HepG2 (cell line): ENCODE results near the gene ZFYVE28. TPM values are rescaled to one million over a fixed set of nuclear protein-coding genes. Genes with fewer than 3 reads are reported as not detected.

Source experiments
- ATAC-seq: fragments of 200-7000 bp; cut with Tn5 transposase; 3 replicates; pipeline ENCODE4 v1.9.1; 2020; ENCODE audit warnings: mild to moderate bottlenecking, moderate library complexity
- BruUV-seq: library from RNA; stranded (reverse); fragments of 400-500 nt; replicated peaks from 2 replicates; lab custom pipeline; 2021; lab: Mats Ljungman, UMichigan
- CTCF ChIA-PET: fragments of 300-600 bp; formaldehyde crosslinking; extraction: SDS; loops from one replicate; lab custom pipeline; 2021; ENCODE audit warnings: low total read pairs, inconsistent platforms, low intra/inter-chr PET ratio; lab: Yijun Ruan, JAX
- POLR2A ChIA-PET: fragments of 350-600 bp; sonication (Branson Sonifier 250); formaldehyde crosslinking; loops from one replicate; lab custom pipeline; 2020; ENCODE audit warnings: antibody characterized with exemption, inconsistent platforms; lab: Yijun Ruan, JAX
- DNase-seq: peaks from one replicate; pipeline ENCODE4 v3.0.0-alpha.2; 2015; ENCODE audit warnings: low spot score
- FAIRE-seq: peaks from 3 replicates; lab custom pipeline; 2011; peaks lifted over from hg19 to GRCh38; lab: Jason Lieb, UNC
- H2AFZ ChIP-seq: one replicate; pipeline ENCODE4 v1.6.1; 2011; ENCODE audit warnings: low read length, inconsistent platforms
- H3K27ac ChIP-seq: fragments of 300-600 bp; 3 replicates; pipeline ENCODE4 v1.8.0; 2011; ENCODE audit warnings: mixed run types, mild to moderate bottlenecking, mixed read lengths, low read length, inconsistent platforms; ENCODE audit not compliant: insufficient read depth; ENCODE audit errors: extremely low read length
- H3K27me3 ChIP-seq, 2 experiments: fragments of 200-600 bp in 1 of 2; 2 replicates in 1 of 2; 3 replicates in 1 of 2; pipeline versions ENCODE4 v1.6.0 to v1.8.0; 2011; ENCODE audit warnings: low read length in 2 of 2, mild to moderate bottlenecking in 2 of 2, moderate library complexity in 2 of 2, inconsistent platforms in 1 of 2; ENCODE audit not compliant: insufficient read depth in 2 of 2, control insufficient read depth in 1 of 2
- H3K36me3 ChIP-seq, 2 experiments: fragments of 200-600 bp in 1 of 2; replicated peaks in 1 of 2; 2 replicates in 1 of 2; 3 replicates in 1 of 2; pipeline versions ENCODE4 v1.5.1 to v1.8.0; 2011; ENCODE audit warnings: low read length in 2 of 2, inconsistent platforms in 1 of 2; ENCODE audit not compliant: insufficient read depth in 2 of 2, control insufficient read depth in 1 of 2
- H3K4me1 ChIP-seq: 2 replicates; pipeline ENCODE4 v1.5.1; 2012; ENCODE audit warnings: low read length, inconsistent platforms; ENCODE audit not compliant: insufficient read depth
- H3K4me2 ChIP-seq: 2 replicates; pipeline ENCODE4 v1.6.0; 2011; ENCODE audit warnings: low read depth, low read length, inconsistent platforms
- H3K4me3 ChIP-seq, 3 experiments: fragments of 200-600 bp in 1 of 3; sonication (generic), shearing (Covaris generic) in 1 of 3; replicated peaks in 1 of 3; 2 replicates each; pipeline ENCODE4 v1.5.1; 2011 to 2016; ENCODE audit warnings: low read length in 3 of 3, inconsistent platforms in 2 of 3, low read depth in 2 of 3, mild to moderate bottlenecking in 2 of 3, control low read depth in 1 of 3, mixed read lengths in 1 of 3; ENCODE audit not compliant: insufficient read depth in 1 of 3
- H3K79me2 ChIP-seq: one replicate; pipeline ENCODE4 v1.6.1; 2011; ENCODE audit warnings: low read length, inconsistent platforms; ENCODE audit not compliant: insufficient read depth
- H3K9ac ChIP-seq: 2 replicates; pipeline ENCODE4 v1.6.0; 2011; ENCODE audit warnings: mild to moderate bottlenecking, low read depth, low read length, inconsistent platforms; ENCODE audit not compliant: insufficient read depth
- H3K9me3 ChIP-seq: 2 replicates; pipeline ENCODE4 v1.5.1; 2012; ENCODE audit warnings: mild to moderate bottlenecking, low read length
- H4K20me1 ChIP-seq: 2 replicates; pipeline ENCODE4 v1.6.0; 2011; ENCODE audit warnings: inconsistent platforms, mild to moderate bottlenecking, low read length, moderate library complexity; ENCODE audit not compliant: insufficient read depth
- CREM ChIP-seq, 2 experiments: sonication (generic) in 1 of 2; formaldehyde crosslinking in 1 of 2; IDR thresholded peaks; 2 replicates each; pipeline versions ENCODE4 v1.4.0 to v1.6.1; 2016 to 2020; ENCODE audit warnings: antibody characterized with exemption in 1 of 2, mild to moderate bottlenecking in 1 of 2, missing genetic modification reagents in 1 of 2
- EED ChIP-seq: sonication (generic); formaldehyde crosslinking; IDR thresholded peaks from 2 replicates; pipeline ENCODE4 v1.5.0; 2020; ENCODE audit warnings: mild to moderate bottlenecking, missing genetic modification reagents
- MTA3 ChIP-seq: sonication (generic); formaldehyde crosslinking; IDR thresholded peaks from 2 replicates; pipeline ENCODE4 v1.4.0; 2020; ENCODE audit warnings: missing genetic modification reagents
- PCBP1 ChIP-seq: fragments of 200-400 bp; formaldehyde crosslinking; IDR thresholded peaks from 2 replicates; pipeline ENCODE4 v1.6.1; 2017; ENCODE audit warnings: mild to moderate bottlenecking, low read depth, low read length, borderline replicate concordance
- RARA ChIP-seq: IDR thresholded peaks from 2 replicates; pipeline ENCODE4 v1.6.1; 2016; ENCODE audit warnings: missing genetic modification reagents, missing compliant biosample characterization
- YEATS4 ChIP-seq: sonication (generic); formaldehyde crosslinking; IDR thresholded peaks from 2 replicates; pipeline ENCODE4 v1.4.0; 2020; ENCODE audit warnings: missing genetic modification reagents, borderline replicate concordance
- WGBS: methylation state at CpG from one replicate; pipeline ENCODE4 v1.1.6; 2017; ENCODE audit warnings: low lambda C conversion rate; 5-methylcytosine and 5-hydroxymethylcytosine counted together
- in situ Hi-C: cut with HindIII; loops from 2 replicates; pipeline ENCODE4 v1.10.0; 2017; ENCODE audit warnings: low pct_unique_long_range_greater_than_20kb; ENCODE audit not compliant: extremely low pct_ligation_motif_present
- intact Hi-C: fragments of 100-400 bp; cut with micrococcal nuclease; formaldehyde crosslinking; loops from one replicate; pipeline ENCODE4 v1.10.0; 2022; ENCODE audit not compliant: unreplicated experiment
- polyA plus RNA-seq, 8 experiments: library from polyadenylated mRNA; depleted of rRNA in 3 of 8; stranded (reverse) in 7 of 8; unstranded in 1 of 8; fragments of >200 nt; fragmentation: Illumina TruSeq in 4 of 8; extraction: Trizol in 4 of 8; gene quantifications; 2 replicates each; pipeline versions ENCODE4 v1.2.1 to v1.2.3, GENCODE V29; 2011 to 2016; ENCODE audit warnings: low read depth in 4 of 8, missing spikeins in 1 of 8, mixed read lengths in 1 of 8; ENCODE audit not compliant: insufficient read depth in 1 of 8
- total RNA-seq, 5 experiments: library from RNA; depleted of rRNA; stranded (reverse); fragments of >200 nt; fragmentation: Illumina TruSeq; extraction: Trizol; gene quantifications; 2 replicates each; pipeline ENCODE4 v1.2.3, GENCODE V29; 2016; ENCODE audit warnings: low read depth in 1 of 5
- TF ChIP-seq, protein P1 (sequence below): conservative IDR thresholded peaks from 2 replicates; pipeline ENCODE4 v1.6.1; 2018; ENCODE audit warnings: missing genetic modification reagents
- TF ChIP-seq, protein P2 (sequence below): sonication (generic); formaldehyde crosslinking; IDR thresholded peaks from 2 replicates; pipeline ENCODE4 v1.4.0; 2020; ENCODE audit warnings: mild to moderate bottlenecking, missing genetic modification reagents
- TF ChIP-seq, protein P3 (sequence below), 2 experiments: fragments of 450-650 bp in 1 of 2; sonication (generic) in 1 of 2; formaldehyde crosslinking; IDR thresholded peaks; 2 replicates each; pipeline versions ENCODE4 v1.5.0 to v1.8.0; 2020 to 2022; ENCODE audit warnings: mild to moderate bottlenecking in 1 of 2, missing genetic modification reagents in 1 of 2

The ZFYVE28 gene
- total and polyA plus RNA-seq, 2 of the 13 experiments (the other 11 are each of a cell fraction or from before 2014, with no cell fraction given), result 0.12 to 0.22 TPM

DNA sequence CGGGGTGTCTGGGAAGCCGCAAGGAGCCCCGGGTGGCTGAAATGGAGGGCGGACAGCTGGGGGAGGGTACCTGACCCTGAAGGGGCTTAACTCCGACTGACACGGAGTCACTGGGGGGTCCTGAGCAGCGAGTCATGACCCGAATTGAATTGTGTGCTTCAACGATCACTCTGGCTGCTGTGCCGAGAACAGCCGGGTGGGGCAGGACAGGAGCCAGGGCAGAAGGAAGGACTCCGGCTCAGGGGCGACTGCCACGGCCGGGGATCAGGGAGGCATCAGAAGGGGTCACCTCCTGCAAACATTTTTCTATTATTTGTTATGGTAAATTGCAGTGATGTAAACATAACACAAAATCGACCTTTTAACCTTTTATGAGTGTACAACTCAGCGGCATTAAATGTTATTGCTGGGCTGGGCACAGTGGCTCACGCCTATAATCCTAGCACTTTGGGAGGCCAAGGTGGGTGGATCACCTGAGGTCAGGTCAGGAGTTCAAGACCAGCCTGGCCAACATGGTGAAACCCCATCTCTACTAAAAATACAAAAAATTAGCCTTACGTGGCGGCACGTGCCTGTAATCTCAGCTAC lies 21.6 kb downstream of the ZFYVE28 start:
- in situ Hi-C loops (no loop called here), intact Hi-C loops (no loop called here)
- no peak overlapping the region for H2AFZ ChIP-seq
- ChIA-PET CTCF (no interaction called here), POLR2A (no interaction called here)
- DNase-seq, result no peak
- no peak for FAIRE-seq
- TF ChIP-seq PCBP1 (no peak), RARA (CRISPR knock-in tag) (no peak), EED (CRISPR knock-in tag) (no peak), CREM (IDR thresholded peaks at IDR 0.05) (no peak), CREM (CRISPR knock-in tag; IDR thresholded peaks at IDR 0.05) (no peak), YEATS4 (CRISPR knock-in tag) (no peak), MTA3 (no peak)
- TF ChIP-seq, protein P1, sequence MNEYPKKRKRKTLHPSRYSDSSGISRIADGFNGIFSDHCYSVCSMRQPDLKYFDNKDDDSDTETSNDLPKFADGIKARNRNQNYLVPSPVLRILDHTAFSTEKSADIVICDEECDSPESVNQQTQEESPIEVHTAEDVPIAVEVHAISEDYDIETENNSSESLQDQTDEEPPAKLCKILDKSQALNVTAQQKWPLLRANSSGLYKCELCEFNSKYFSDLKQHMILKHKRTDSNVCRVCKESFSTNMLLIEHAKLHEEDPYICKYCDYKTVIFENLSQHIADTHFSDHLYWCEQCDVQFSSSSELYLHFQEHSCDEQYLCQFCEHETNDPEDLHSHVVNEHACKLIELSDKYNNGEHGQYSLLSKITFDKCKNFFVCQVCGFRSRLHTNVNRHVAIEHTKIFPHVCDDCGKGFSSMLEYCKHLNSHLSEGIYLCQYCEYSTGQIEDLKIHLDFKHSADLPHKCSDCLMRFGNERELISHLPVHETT (CRISPR knock-in tag), result no peak
- TF ChIP-seq, protein P2, sequence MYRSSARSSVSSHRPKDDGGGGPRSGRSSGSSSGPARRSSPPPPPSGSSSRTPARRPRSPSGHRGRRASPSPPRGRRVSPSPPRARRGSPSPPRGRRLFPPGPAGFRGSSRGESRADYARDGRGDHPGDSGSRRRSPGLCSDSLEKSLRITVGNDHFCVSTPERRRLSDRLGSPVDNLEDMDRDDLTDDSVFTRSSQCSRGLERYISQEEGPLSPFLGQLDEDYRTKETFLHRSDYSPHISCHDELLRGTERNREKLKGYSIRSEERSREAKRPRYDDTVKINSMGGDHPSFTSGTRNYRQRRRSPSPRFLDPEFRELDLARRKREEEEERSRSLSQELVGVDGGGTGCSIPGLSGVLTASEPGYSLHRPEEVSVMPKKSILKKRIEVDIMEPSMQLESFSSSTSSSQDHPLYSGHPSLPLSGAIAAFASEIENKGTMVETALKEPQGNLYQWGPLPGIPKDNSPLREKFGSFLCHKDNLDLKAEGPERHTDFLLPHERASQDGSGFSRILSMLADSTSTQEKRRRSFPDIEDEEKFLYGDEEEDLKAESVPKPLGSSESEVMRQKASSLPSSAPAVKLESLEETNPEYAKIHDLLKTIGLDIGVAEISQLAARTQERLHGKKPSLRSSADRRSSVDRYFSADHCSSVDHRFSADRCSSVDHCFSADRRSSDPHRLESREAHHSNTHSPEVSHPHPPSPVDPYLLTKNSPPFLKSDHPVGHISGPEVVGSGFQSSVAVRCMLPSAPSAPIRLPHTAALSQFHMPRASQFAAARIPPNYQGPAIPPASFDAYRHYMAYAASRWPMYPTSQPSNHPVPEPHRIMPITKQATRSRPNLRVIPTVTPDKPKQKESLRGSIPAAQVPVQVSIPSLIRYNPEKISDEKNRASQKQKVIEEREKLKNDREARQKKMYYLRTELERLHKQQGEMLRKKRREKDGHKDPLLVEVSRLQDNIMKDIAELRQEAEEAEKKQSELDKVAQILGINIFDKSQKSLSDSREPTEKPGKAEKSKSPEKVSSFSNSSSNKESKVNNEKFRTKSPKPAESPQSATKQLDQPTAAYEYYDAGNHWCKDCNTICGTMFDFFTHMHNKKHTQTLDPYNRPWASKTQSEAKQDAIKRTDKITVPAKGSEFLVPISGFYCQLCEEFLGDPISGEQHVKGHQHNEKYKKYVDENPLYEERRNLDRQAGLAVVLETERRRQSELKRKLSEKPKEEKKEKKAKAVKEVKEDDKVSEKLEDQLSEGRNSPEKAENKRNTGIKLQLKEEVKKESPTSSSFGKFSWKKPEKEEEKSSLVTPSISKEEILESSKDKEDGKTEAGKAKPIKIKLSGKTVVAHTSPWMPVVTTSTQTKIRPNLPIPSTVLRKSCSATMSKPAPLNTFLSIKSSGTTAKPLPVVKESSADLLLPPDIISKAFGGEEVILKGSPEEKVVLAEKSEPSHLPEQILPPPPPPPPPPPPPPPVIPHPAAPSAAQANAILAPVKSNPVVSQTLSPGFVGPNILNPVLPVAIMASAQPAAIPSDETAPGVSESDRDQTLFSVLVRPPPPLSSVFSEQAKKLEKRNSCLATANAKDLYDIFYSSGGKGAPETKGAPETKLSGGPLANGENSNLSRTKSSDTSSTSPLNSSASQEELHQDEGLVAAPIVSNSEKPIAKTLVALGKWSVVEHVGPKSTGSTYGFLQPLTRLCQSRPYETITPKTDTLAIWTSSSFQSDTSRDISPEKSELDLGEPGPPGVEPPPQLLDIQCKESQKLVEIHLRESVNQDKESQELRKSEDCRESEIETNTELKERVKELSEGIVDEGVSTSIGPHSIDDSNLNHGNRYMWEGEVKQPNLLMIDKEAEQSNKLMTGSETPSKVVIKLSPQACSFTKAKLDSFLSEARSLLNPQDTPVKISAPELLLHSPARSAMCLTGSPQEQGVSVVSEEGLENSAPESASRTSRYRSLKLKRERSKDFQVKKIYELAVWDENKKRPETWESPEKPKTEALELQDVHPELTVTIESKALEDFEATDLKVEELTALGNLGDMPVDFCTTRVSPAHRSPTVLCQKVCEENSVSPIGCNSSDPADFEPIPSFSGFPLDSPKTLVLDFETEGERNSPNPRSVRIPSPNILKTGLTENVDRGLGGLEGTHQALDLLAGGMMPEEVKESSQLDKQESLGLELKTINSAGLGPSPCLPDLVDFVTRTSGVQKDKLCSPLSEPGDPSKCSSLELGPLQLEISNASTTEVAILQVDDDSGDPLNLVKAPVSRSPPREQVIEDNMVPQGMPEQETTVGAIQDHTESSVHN (CRISPR knock-in tag), result no peak
- TF ChIP-seq, protein P3, sequence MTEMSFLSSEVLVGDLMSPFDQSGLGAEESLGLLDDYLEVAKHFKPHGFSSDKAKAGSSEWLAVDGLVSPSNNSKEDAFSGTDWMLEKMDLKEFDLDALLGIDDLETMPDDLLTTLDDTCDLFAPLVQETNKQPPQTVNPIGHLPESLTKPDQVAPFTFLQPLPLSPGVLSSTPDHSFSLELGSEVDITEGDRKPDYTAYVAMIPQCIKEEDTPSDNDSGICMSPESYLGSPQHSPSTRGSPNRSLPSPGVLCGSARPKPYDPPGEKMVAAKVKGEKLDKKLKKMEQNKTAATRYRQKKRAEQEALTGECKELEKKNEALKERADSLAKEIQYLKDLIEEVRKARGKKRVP (CRISPR knock-in tag; IDR thresholded peaks at IDR 0.05), result no peak
- no peaks in the 10 kb centered on the region for H3K79me2 ChIP-seq
- peaks cover 18% of the 10 kb centered on the region for H3K4me1 ChIP-seq
- no peak overlapping the region for H3K27ac ChIP-seq
- H3K9ac ChIP-seq, result no peak overlapping the region
- no peak overlapping the region for H3K4me3 ChIP-seq
- 26% methylated on average over 15 of the region's 21 CpGs for WGBS
- no TSS peak for BruUV-seq
- peak; percentile 57 for ATAC-seq
- H3K9me3 ChIP-seq, result no peaks in the 10 kb centered on the region
- H3K36me3 ChIP-seq, result no peaks in the 10 kb centered on the region
- no peak overlapping the region for H3K4me2 ChIP-seq
- H4K20me1 ChIP-seq, result no peaks in the 10 kb centered on the region
- peaks cover 10 to 72% of the 10 kb centered on the region in 2 experiments; a peak in 4 of 5 replicates for H3K27me3 ChIP-seq
